Head of caudate nucleus (tissue), 42 donors: Measurements from ENCODE around the gene KRTAP10-8.
"Not testable (repeated sequence)": the region's sequence is repeated elsewhere in the genome, so short reads cannot be mapped to it uniquely, and the experiment has no call there.

ENCODE experiments used
- DNase-seq, 42 donors: peaks; one replicate each; pipeline versions ENCODE4 v3.0.0 to v3.0.0-alpha.2; 2020 to 2021; ENCODE audit warnings: mixed read lengths in 7 of 42
- intact Hi-C: fragments of 100-400 bp; cut with DNase I; formaldehyde crosslinking; loops from one replicate; pipeline ENCODE4 v1.15.0; 2022

Gene KRTAP10-8

DNA sequence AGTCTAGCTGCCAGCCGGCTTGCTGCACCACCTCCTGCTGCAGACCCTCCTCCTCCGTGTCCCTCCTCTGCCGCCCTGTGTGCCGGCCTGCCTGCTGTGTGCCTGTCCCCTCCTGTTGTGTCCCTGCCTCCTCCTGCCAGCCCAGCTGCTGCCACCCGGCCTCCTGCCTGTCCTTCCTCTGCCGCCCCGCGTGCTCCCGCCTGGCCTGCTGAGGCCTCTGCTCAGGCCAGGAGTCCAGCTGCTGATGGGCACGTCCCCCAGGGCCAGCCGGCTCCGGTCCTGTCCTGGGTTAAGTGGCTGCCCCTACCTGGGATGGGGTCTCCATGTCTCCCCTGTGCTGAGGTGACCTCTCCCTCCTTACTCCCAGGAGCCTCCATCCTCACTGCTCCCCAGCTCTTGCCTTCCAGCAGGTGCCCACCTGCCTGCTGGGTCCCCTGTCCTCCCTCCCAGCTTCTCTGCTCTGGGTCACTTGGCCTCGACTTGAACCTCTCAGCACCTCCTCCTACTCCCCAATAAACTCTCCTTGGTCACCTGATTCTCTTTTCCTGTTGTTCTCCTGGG is 870 bp downstream of the KRTAP10-8 start:
- intact Hi-C loops, result no loop called here

DNA sequence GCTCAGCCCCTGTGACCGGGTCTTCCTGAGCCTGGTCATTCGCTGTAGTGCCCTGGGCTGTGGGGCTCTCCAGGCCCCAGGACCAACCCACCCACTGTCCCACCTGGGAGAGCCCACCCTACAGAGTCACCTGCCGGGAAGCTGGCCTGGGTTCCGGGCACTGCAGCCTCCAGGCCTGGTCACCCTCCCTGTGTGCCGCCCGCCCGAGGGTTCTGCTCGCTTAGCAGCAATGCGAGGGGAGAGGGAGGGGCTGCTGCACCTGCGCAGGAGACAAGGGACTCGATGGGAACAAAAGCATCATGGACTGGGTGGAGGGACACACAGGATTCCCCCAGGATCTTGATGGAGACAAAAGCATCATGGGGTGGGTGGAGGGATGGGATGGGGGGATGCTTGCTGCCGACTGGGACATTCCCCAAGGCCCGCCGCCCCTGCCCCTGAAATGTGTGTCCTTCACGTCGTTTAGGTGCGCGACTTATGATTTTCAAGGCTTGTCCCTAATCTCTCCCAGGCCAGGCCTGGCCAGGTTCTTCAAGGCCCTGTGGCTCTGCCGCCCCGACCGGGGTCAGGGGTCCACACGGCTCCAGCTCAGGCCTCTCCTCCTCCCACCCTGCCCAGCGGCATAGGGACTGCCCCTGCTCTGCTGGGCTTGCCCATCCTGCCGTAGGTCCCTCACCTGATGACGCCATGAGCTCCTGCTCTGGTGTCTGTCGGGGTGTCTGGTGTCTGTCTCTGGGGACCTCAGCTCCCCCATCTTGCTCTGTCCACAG is 1.7 kb downstream of the KRTAP10-8 start:
- intact Hi-C loops, result no loop called here
- no peak for DNase-seq

More for the DNA sequence above, 870 bp downstream of the KRTAP10-8 start:
- no peak for DNase-seq

DNA sequence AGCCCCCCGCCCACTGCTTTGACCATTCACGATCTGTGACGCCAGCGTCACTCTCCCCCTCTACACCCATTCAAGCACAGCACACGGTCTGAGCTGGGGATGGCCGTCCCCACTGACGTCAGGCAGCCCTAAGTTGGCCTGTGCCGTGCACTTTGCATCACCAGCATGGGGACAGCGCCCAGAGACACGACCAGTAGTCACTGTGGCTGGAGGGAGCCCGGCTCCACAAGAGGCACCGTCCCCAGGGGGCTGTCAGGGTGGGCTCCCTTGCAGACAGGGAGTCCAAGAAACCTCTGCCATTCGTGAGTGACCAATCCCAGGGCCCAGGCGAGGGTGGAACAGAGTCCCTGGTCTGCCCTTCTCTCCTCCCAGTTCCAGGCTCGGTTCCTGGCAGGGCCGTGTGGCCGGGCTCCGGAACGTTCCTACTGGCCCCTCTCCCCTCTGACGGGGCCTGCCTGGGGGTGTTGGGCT is 2.3 kb downstream of the KRTAP10-8 start:
- intact Hi-C loops, result no loop called here
- DNase-seq, result no peak

DNA sequence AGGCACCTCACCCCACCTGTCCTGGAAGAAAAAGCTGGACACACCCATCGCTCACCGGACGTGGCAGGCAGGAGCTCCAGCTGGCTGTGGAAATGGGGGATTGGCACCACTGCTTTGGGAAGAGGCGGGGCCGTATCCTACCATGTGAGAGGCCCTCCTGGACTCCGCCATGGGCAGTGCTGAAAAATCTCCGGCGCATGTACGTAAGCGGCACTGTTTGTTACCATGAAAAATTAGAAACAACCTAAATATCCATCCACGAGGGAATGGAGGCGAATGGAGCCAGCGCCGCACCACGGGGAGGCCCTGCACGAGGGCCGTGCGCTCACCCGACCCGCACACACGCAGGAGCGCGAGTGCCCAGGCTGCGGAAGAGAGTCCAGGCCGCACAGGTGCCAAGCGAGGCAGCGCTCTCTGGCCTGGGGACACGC is 3.1 kb downstream of the KRTAP10-8 start:
- intact Hi-C loops, result no loop called here
- no peak for DNase-seq

GRCh38 chr21:44615466-44615865 is 3.6 kb downstream of the KRTAP10-8 start:
- intact Hi-C loops, result no loop called here
- no peak for DNase-seq

DNA sequence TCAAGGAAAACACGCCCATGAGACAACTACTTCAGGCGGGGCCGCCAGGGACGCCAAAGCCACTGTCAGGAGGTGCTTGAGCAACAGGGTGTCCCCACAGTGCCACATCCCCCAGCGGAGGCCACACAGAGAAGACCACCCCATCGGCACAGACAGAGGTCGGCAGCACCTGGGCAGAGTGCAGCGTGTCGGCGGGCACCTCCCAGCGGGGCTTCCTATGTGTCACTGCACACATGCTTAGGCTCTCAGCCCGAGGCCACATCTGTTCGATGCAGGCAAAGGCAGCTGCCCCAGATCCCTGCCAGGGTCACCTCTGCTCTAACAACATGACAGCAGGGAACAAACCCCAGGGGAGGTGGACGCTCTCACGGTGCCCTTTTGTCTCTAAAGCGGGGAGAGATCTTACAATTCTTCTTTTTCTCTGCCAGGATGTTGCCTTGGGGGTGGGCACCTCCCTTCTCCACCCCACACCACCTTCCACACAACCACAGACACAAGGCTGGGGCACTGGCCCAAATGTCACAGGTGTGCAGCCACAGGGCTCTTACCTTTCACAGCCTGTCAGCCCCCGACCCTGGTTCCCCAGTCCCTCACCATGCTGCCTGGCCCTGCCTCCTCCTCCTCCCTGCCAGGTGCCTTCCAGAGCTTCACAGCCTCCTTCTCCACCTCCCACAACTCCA is 4.2 kb downstream of the KRTAP10-8 start:
- no peak for DNase-seq
- intact Hi-C loops, result no loop called here

GRCh38 chr21:44616591-44616926 is 4.7 kb downstream of the KRTAP10-8 start:
- DNase-seq, result no peak
- intact Hi-C loops, result no loop called here

DNA sequence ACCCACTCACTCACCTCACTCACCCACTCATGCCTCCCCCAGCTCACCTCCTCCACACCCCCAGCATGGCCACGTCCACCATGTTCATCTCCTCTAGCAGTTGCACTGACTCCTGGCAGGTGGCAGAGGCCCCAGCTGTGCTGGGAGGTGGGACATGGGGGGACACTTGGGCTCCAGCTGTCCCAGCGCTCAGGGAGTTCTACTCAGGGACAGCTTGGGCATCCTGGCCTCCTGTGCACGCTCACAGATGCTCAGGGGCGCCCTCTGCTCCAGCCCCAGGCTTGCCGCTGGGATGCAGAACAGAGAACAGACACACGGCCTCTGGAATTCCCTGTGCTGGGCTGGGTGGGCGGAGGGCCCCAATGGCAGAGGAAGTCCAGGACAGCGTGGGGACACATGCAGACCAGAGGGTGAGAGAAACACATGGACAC is 5.2 kb downstream of the KRTAP10-8 start:
- no peak for DNase-seq
- intact Hi-C loops, result no loop called here

- peak in 11 of 42 donors; percentile 6 to 45 (median 20) for DNase-seq
- intact Hi-C loops, result no loop called here
Observed at GRCh38 chr21:44618504-44618903, 6.6 kb downstream of the KRTAP10-8 start.

- intact Hi-C loops, result no loop called here
- DNase-seq, result no peak
Observed at GRCh38 chr21:44618909-44619308, 7.0 kb downstream of the KRTAP10-8 start.

- intact Hi-C loops, result no loop called here
- DNase-seq, result no peak
Observed at GRCh38 chr21:44619886-44620285, 8.0 kb downstream of the KRTAP10-8 start.

DNA sequence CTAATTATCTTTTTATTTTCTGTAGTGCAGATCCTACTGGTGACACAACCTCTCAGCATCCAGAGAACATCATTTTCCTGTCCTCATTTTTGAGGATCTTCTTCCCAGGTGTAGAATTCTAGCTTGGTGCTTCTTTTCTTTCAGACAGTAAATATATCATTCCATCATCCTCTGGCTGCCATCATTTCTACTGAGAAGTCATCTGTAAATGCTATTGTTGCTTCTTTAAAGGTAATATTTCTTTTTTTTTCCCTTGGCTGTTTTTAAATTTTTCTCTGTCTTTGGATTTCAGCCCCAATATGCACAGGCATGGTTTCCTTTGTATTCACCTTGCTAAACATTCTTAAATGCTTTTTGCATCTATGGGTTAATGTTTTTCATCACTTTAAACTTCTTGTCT is 11.7 kb downstream of the KRTAP10-8 start:
- DNase-seq, result no peak
- intact Hi-C loops, result no loop called here

DNA sequence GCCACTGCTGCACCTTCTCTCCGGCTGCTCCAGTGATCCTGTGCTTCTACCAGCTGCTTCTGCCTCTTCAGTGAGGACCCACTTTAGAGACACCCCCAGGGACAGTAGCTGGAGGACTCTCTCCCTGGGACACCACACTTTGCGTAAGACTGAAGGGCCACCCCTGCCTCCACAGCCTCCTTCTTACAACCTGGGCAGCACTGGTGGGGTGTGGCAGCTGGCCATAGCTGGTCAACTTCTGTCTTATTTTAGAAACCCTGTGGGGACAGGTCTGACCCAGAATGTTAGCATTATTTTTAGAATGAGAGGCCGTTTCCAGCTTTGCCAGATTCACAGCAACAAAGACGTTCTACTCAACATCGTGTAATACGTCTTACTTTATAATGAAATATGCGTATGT is 13.9 kb downstream of the KRTAP10-8 start:
- intact Hi-C loops, result no loop called here

GRCh38 chr21:44626262-44626661 is 14.4 kb downstream of the KRTAP10-8 start:
- no peak for DNase-seq
- intact Hi-C loops, result no loop called here

More for the DNA sequence above, 13.9 kb downstream of the KRTAP10-8 start:
- no peak for DNase-seq

DNA sequence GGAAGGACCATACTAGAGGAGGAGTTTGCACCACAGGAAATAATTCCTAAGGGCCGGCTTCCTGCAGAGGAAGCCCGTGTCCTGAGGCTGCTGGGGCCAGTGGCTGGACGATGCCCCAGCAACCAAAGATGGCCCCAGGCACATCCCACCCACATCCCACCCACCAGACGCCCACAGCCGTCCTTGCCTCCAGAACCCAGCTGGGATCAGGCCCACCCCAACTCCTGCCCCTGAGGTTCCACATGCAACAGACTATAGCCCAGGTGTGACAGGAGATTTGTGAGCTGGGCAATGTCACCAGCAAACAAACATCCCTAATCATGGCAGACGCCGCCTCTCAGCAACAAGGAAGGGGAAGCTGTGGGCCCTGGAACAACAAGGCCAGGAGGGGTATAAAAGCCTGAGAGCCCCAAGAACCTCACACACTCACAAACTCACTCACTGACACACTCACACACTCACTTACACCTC is 14.8 kb downstream of the KRTAP10-8 start, which contains the start of gene KRTAP10-9:
TSS of gene KRTAP10-9 (plus strand) at position 421 of the 471 bp plus-strand sequence. CDS start 79 bp downstream, outside the sequence.
- intact Hi-C loops, result no loop called here
- no peak for DNase-seq

- intact Hi-C loops, DNase-seq: not testable (repeated sequence)
Observed at GRCh38 chr21:44627181-44627822, 15.4 kb downstream of the KRTAP10-8 start.

DNA sequence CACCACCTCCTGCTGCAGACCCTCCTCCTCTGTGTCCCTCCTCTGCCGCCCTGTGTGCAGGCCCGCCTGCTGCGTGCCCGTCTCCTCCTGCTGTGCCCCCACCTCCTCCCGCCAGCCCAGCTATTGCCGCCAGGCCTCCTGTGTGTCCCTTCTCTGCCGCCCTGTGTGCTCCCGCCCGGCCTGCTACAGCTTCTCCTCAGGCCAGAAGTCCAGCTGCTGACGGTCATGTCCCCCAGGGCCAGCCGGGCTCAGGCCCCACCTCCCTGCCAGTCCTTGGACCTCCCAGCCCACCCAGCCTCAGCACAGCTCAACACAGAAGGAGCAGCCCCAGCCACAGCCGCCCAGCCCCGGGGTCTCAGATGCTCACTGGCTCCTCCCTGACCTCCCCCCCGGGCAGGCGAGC is 16.0 kb downstream of the KRTAP10-8 start:
- intact Hi-C loops, DNase-seq: not testable (repeated sequence)

DNA sequence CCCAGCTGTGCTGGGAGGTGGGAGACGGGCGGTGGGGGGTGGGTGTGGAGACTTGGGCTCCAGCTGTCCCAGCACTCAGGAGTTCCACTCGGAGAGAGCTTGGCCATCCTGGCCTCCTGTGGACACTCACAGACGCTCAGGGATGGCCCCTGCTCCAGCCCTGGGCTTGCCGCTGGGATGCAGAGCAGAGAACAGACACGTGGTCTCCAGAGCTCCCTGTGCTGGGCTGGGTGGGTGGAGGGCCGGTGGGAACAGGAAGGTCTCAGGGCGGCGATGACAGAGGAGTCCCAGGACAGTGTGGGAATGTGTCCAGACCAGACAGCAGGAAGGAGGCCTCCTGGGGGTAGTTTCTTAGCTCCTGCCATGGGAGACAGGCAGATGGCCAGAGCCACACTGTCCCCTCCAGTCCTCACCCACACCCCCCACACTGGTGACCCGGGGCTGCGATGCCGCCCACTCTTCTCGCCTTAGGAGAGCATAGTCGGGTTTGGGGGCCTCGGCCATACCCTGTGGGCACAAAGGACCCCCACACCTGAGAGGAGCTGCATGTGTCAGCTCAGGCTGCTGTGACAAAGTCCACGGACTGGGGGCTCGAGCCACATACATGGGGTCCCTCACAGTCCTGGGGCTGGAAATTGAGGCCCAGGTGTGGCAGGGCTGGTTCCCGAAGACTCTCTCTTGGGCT is 17.0 kb downstream of the KRTAP10-8 start:
- intact Hi-C loops, result no loop called here
- no peak for DNase-seq

DNA sequence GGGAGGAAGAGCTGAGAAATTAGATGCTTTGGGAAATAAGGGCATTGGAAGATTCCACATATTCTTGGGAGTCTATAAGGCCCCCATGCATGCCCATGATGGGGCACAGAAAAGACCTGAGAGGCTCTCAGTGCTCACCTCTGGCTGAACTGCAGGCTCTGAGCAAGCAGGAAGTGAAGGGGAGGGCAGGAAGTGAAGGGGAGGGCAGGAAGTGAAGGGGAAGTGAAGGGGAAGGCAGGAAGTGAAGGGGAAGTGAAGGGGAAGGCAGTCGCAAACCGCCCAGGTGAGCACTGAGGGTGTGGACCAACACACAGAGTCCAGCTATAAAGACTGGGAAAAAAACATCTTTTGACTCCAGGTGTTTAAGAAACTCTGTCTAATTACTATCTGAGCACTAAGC is 18.6 kb downstream of the KRTAP10-8 start:
- intact Hi-C loops, result no loop called here

More for the DNA sequence above, 18.6 kb downstream of the KRTAP10-8 start:
- no peak for DNase-seq
